Keratinocyte (primary cell): ENCODE data around the gene FAM114A1.

Experiments
- EZH2 ChIP-seq: IDR thresholded peaks from one replicate; pipeline ENCODE4 v1.6.1; 2012; ENCODE audit warnings: inconsistent platforms, mild to moderate bottlenecking, low read length, moderate library complexity
- TF ChIP-seq, protein P1 (sequence below), 3 experiments: IDR thresholded peaks in 1 of 3; conservative IDR thresholded peaks in 1 of 3; optimal IDR thresholded peaks in 1 of 3; 2 replicates in 2 of 3; 3 replicates in 1 of 3; pipeline versions ENCODE3 to v1.5.1; 2011; ENCODE audit warnings: low read length in 3 of 3, mild to moderate bottlenecking in 3 of 3, moderate library complexity in 2 of 3, control low read depth in 1 of 3, inconsistent platforms in 1 of 3; ENCODE audit not compliant: insufficient read depth in 2 of 3; ENCODE audit errors: extremely low read depth in 1 of 3

DNA sequence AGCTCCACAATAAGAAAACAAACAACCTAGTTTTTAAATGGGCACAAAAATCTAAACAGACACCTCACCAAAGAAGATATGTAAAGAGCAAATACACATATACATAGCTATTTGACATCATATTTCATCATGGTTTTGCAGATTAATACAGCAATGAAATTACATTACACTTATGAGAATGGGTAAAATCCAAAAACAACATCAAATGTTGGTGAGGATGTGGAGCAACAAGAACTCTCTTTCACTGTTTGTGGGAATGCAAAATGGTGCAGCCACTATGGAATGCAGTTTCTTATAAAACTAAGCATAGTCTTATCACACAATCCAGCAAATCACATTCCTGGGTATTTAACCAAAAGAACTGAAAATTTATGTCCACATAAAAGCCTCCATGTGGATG is 36.0 kb upstream of the FAM114A1 start:
- TF ChIP-seq, protein P1, sequence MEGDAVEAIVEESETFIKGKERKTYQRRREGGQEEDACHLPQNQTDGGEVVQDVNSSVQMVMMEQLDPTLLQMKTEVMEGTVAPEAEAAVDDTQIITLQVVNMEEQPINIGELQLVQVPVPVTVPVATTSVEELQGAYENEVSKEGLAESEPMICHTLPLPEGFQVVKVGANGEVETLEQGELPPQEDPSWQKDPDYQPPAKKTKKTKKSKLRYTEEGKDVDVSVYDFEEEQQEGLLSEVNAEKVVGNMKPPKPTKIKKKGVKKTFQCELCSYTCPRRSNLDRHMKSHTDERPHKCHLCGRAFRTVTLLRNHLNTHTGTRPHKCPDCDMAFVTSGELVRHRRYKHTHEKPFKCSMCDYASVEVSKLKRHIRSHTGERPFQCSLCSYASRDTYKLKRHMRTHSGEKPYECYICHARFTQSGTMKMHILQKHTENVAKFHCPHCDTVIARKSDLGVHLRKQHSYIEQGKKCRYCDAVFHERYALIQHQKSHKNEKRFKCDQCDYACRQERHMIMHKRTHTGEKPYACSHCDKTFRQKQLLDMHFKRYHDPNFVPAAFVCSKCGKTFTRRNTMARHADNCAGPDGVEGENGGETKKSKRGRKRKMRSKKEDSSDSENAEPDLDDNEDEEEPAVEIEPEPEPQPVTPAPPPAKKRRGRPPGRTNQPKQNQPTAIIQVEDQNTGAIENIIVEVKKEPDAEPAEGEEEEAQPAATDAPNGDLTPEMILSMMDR (optimal IDR thresholded peaks at IDR 0.05 in 1 of 3, IDR thresholded peaks at IDR 0.05 in 1 of 3, conservative IDR thresholded peaks at IDR 0.05 in 1 of 3; ENCODE audit: extremely low read depth in 1 of 3, insufficient read depth in 2 of 3, low read length in 3 of 3): no peak
- TF ChIP-seq EZH2: no peak
